PC-3 (cell line): ENCODE data around the gene PAPPA. TPM values are rescaled to one million over a fixed set of nuclear protein-coding genes. Genes with fewer than 3 reads are reported as not detected.

Experiments
- ATAC-seq: fragments of 200-7000 bp; cut with Tn5 transposase; 2 replicates; pipeline ENCODE4 v1.9.1; 2020; ENCODE audit warnings: mild to moderate bottlenecking, moderate library complexity
- BruUV-seq: library from RNA; stranded (reverse); fragments of 400-500 nt; replicated peaks from 2 replicates; lab custom pipeline; 2021; lab: Mats Ljungman, UMichigan
- CTCF ChIA-PET: fragments of 300-600 bp; sonication (Branson Sonifier 250); formaldehyde crosslinking; loops from one replicate; lab custom pipeline; 2022; ENCODE audit warnings: antibody characterized with exemption; lab: Charles Lee
- POLR2A ChIA-PET: fragments of 300-600 bp; sonication (Branson Sonifier 250); formaldehyde crosslinking; loops from one replicate; lab custom pipeline; 2022; ENCODE audit warnings: antibody characterized with exemption; ENCODE audit not compliant: unreplicated experiment; lab: Charles Lee
- DNase-seq: peaks from one replicate; pipeline ENCODE4 v3.0.0-alpha.2; 2015
- H2AFZ ChIP-seq: fragments of 300-600 bp; sonication (generic); 2 replicates; pipeline ENCODE4 v1.6.0; 2016; ENCODE audit warnings: antibody characterized with exemption, low read length
- H3F3A ChIP-seq: fragments of 300-600 bp; sonication (generic); one replicate; pipeline ENCODE4 v1.6.0; 2017; ENCODE audit warnings: antibody characterized with exemption, low read length, control low read depth, mild to moderate bottlenecking; ENCODE audit not compliant: unreplicated experiment
- H3K27ac ChIP-seq: fragments of 300-600 bp; sonication (generic); 2 replicates; pipeline ENCODE4 v1.5.1; 2016; ENCODE audit warnings: mild to moderate bottlenecking, low read length
- H3K27me3 ChIP-seq: fragments of 300-600 bp; sonication (generic); 2 replicates; pipeline ENCODE4 v1.6.1; 2016; ENCODE audit warnings: low read length, mixed read lengths
- H3K36me3 ChIP-seq: fragments of 300-600 bp; sonication (generic); 2 replicates; pipeline ENCODE4 v1.6.1; 2016; ENCODE audit warnings: low read depth, mixed run types, low read length, mixed read lengths
- H3K4me1 ChIP-seq: fragments of 300-600 bp; sonication (generic); 2 replicates; pipeline ENCODE4 v1.5.1; 2016; ENCODE audit warnings: low read length; ENCODE audit not compliant: insufficient read depth
- H3K4me2 ChIP-seq: fragments of 300-600 bp; sonication (generic); 2 replicates; pipeline ENCODE4 v1.6.0; 2016; ENCODE audit warnings: low read length
- H3K4me3 ChIP-seq: fragments of 300-600 bp; sonication (generic); 2 replicates; pipeline ENCODE4 v1.5.1; 2016; ENCODE audit warnings: mild to moderate bottlenecking, low read length, mixed read lengths
- H3K79me2 ChIP-seq: fragments of 300-600 bp; sonication (generic); 2 replicates; pipeline ENCODE4 v1.6.1; 2017; ENCODE audit warnings: low read length, mixed read lengths
- H3K9ac ChIP-seq: fragments of 300-600 bp; sonication (generic); 2 replicates; pipeline ENCODE4 v1.6.0; 2016; ENCODE audit warnings: mild to moderate bottlenecking, low read length
- H3K9me2 ChIP-seq: fragments of 300-600 bp; sonication (generic); replicated peaks from 2 replicates; pipeline ENCODE4 v1.6.1; 2016; ENCODE audit warnings: mixed run types, low read length, mixed read lengths
- H3K9me3 ChIP-seq: fragments of 300-600 bp; sonication (generic); 2 replicates; pipeline ENCODE4 v1.6.1; 2016; ENCODE audit warnings: low read length, mixed read lengths
- H4K20me1 ChIP-seq: fragments of 300-600 bp; sonication (generic); 2 replicates; pipeline ENCODE4 v1.6.1; 2016; ENCODE audit warnings: low read length, mixed read lengths
- EZH2 ChIP-seq: fragments of 300-600 bp; sonication (generic); IDR thresholded peaks from one replicate; pipeline ENCODE4 v1.6.1; 2017; ENCODE audit warnings: antibody characterized with exemption, mild to moderate bottlenecking, low read length; ENCODE audit not compliant: unreplicated experiment
- EZH2phosphoT487 ChIP-seq: fragments of 300-600 bp; sonication (generic); IDR thresholded peaks from 2 replicates; pipeline ENCODE4 v1.6.1; 2018; ENCODE audit warnings: mild to moderate bottlenecking, antibody characterized with exemption, low read length, borderline replicate concordance
- intact Hi-C: fragments of 100-400 bp; cut with micrococcal nuclease; formaldehyde crosslinking; loops from 2 replicates; pipeline ENCODE4 v1.9.0; 2023
- total RNA-seq: library from RNA; depleted of rRNA; stranded (reverse); fragments of >200 nt; gene quantifications from 2 replicates; pipeline ENCODE4 v1.2.3, GENCODE V29; 2014
- TF ChIP-seq, protein P1 (sequence below): fragments of 300-600 bp; sonication (generic); conservative IDR thresholded peaks from 2 replicates; pipeline ENCODE4 v1.5.1; 2017; ENCODE audit warnings: antibody characterized with exemption, low read depth, mild to moderate bottlenecking, low read length

PAPPA gene
- total RNA-seq, 1 experiment from 2014 or later, result not detected

DNA sequence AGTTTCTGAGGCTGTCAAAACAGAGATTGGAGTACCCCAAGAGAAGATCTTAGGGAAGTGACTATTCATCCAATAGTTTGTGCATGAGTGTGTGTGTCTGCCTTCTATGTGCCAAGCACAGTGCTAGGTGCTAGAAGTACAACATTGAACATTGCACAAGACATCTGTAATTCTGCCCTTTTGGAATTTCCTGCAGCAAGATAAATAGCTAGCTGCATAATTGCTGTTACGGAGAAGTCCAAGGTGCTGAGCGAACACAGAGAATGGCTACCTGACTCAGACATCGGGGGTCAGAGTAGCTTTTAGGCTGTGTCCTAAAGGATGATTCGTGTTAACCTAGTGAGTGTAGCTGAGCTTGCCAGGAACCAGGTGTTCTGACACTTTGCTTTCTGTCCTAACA lies 44.8 kb downstream of the PAPPA start:
- no peak overlapping the region for H3K4me3 ChIP-seq
- ChIA-PET POLR2A (no interaction called here), CTCF (no interaction called here)
- H3K9me3 ChIP-seq, result no peaks in the 10 kb centered on the region
- H3K79me2 ChIP-seq, result no peaks in the 10 kb centered on the region
- no peak overlapping the region for H3K9ac ChIP-seq
- DNase-seq (no peak), ATAC-seq (no peak)
- H3K4me2 ChIP-seq, result no peak overlapping the region
- H3K4me1 ChIP-seq, result peaks cover 11% of the 10 kb centered on the region
- no peak overlapping the region for H3K27ac ChIP-seq
- TF ChIP-seq, protein P1, sequence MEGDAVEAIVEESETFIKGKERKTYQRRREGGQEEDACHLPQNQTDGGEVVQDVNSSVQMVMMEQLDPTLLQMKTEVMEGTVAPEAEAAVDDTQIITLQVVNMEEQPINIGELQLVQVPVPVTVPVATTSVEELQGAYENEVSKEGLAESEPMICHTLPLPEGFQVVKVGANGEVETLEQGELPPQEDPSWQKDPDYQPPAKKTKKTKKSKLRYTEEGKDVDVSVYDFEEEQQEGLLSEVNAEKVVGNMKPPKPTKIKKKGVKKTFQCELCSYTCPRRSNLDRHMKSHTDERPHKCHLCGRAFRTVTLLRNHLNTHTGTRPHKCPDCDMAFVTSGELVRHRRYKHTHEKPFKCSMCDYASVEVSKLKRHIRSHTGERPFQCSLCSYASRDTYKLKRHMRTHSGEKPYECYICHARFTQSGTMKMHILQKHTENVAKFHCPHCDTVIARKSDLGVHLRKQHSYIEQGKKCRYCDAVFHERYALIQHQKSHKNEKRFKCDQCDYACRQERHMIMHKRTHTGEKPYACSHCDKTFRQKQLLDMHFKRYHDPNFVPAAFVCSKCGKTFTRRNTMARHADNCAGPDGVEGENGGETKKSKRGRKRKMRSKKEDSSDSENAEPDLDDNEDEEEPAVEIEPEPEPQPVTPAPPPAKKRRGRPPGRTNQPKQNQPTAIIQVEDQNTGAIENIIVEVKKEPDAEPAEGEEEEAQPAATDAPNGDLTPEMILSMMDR, result no peak
- TF ChIP-seq EZH2phosphoT487 (no peak), EZH2 (no peak)
- BruUV-seq, result no TSS peak
- no peak overlapping the region for H2AFZ ChIP-seq
- H3K9me2 ChIP-seq, result no peaks in the 10 kb centered on the region
- H4K20me1 ChIP-seq, result no peaks in the 10 kb centered on the region
- intact Hi-C loops, result no loop called here
- H3K27me3 ChIP-seq, result peaks cover 7% of the 10 kb centered on the region; the same call in 1 of the 2 replicates
- H3K36me3 ChIP-seq, result no peaks in the 10 kb centered on the region
- H3F3A ChIP-seq, result no peaks in the 10 kb centered on the region

DNA sequence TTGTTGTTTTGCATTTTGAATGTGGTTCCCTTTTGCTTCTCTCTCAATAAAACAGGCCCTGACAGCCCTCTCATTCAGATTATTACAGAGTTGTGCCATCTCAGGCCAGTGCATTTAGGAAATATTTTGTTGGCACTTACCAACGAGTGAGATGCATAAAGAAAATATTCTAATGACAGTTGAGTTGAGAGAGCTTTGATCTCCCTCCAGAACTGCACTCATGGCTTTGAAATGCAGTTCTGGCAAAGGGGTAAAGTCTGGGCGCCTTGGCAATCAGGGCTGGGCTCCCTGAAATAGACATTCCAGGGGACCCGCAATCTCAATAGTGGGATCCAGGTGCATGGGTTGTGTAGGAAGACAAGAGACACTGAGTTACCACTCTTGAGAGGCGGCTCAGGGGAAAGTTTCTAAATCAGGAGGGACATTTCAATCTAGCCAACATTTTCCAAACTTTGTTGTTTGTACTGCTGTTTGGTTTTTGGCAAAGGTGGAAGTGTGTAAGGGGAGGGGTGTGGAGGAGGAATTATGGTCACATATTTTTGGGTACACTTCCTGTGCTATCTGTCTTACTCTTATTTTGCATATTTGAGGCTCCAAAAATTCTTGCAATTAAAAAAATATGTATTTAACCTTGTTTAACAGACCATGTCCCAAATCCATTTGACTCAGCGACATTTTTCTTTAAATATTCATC lies 48.8 kb downstream of the PAPPA start:
- no peaks in the 10 kb centered on the region for H3K9me2 ChIP-seq
- ChIA-PET POLR2A (no interaction called here), CTCF (no interaction called here)
- ATAC-seq, result no peak
- H3K4me3 ChIP-seq, result no peak overlapping the region
- TF ChIP-seq, protein P1, result no peak
- TF ChIP-seq EZH2 (no peak), EZH2phosphoT487 (no peak)
- H3K9ac ChIP-seq, result no peak overlapping the region
- no peaks in the 10 kb centered on the region for H3K9me3 ChIP-seq
- H3K79me2 ChIP-seq, result no peaks in the 10 kb centered on the region
- no peaks in the 10 kb centered on the region for H3K36me3 ChIP-seq
- no peak for DNase-seq
- no TSS peak for BruUV-seq
- no peak overlapping the region for H3K4me2 ChIP-seq
- intact Hi-C loops, result no loop called here
- no peaks in the 10 kb centered on the region for H3F3A ChIP-seq
- no peaks in the 10 kb centered on the region for H4K20me1 ChIP-seq
- no peak overlapping the region for H2AFZ ChIP-seq
- H3K4me1 ChIP-seq, result no peaks in the 10 kb centered on the region
- H3K27me3 ChIP-seq, result peaks cover 7% of the 10 kb centered on the region; the same call in 1 of the 2 replicates
- no peak overlapping the region for H3K27ac ChIP-seq

DNA sequence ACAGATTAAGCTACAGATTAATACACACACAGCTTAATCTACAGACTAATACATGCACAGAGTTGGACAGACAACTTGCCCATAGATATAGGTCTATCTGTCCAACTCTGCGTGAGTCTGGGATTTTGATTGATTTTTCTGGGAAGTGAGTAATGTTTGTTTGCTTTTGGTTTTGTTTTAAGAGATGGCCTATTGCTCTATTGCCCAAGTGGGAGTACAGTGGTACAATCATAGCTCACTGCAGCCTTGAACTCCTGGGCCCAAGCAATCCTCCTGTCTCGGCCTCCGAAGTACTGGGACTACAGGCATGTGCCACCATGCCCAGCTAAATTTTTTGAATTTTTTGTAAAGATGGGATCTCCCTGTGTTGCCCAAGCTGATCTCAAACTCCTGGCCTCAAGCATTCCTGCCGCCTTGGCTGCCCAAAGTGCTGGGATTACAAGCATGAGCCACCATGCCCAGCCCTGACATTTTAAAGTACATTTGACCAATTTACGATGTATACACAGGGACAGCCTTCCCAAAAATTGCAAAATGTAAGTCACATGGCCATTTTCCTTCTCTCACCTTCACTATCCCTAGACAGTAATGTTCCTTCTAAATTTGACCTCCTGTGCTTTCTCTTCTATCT lies 50.8 kb downstream of the PAPPA start:
- Histone ChIP-seq H3K9me2 (no peaks in the 10 kb centered on the region), H3K4me3 (no peak overlapping the region), H3K9ac (no peak overlapping the region), H4K20me1 (no peaks in the 10 kb centered on the region), H3F3A (no peaks in the 10 kb centered on the region), H3K9me3 (no peaks in the 10 kb centered on the region), H3K4me2 (no peak overlapping the region), H3K4me1 (peaks cover 7% of the 10 kb centered on the region), H3K27ac (no peak overlapping the region), H3K27me3 (peaks cover 7% of the 10 kb centered on the region; the same call in 1 of the 2 replicates), H2AFZ (no peak overlapping the region), H3K36me3 (no peaks in the 10 kb centered on the region), H3K79me2 (no peaks in the 10 kb centered on the region)
- intact Hi-C loops, result no loop called here
- ATAC-seq, result no peak
- ChIA-PET POLR2A (no interaction called here), CTCF (no interaction called here)
- TF ChIP-seq EZH2phosphoT487 (no peak), EZH2 (no peak)
- TF ChIP-seq, protein P1, result no peak
- no TSS peak for BruUV-seq
- DNase-seq, result peak; percentile 25
